ENCODE data around the gene AOC1.

The AOC1 gene

GRCh38 chr7:150835019-150835418, 17.3 kb upstream of the AOC1 start:
- no peak for DNase-seq

GRCh38 chr7:150835702-150836280, 16.5 kb upstream of the AOC1 start:
- no peak for DNase-seq

GRCh38 chr7:150838965-150839650, 13.2 kb upstream of the AOC1 start:
- DNase-seq = no peak

GRCh38 chr7:150842018-150842417, 10.3 kb upstream of the AOC1 start:
- no peak for DNase-seq

DNA sequence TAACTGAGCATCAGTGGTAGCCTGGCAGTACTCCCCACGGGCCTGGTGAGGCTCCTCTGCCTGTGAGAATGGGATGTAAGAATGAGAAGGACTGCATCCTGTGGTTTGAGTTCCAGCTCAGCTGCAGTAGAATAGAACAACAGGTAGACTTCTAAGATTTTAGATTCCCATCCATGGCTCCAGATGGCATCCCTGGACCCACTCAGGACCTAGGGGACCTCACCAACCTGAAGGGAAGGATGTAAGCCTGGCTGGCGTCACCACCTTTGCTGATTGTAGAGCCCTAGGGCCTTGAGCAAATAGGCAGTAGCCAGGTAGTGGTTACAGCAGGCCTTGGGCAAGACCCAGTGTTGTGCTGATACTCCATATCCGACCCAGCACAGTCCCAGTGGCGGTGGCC, 9.6 kb upstream of the AOC1 start:
- DNase-seq = no peak

DNA sequence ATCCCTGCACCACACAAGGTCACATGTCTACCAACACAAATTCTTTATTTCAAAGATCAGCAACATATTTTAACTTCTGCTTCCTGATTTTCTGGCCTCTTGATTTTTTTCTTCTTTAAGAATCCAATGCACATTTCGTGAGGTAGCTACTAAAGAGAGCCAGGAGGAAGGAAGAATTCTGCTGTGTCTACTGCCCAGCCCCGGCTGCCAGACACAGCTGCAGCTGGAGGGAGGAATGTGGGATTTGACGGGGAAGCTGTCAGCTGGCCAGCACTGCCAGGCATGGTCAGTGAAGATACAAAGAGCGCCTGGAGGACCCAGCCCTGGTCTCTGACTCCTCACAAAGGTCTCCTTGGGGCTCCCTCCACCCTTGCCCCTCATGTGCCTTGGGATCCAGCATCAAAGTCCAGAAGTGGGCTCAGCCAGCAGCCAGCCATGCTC, 6.9 kb upstream of the AOC1 start:
- DNase-seq = peak; percentile 21

DNA sequence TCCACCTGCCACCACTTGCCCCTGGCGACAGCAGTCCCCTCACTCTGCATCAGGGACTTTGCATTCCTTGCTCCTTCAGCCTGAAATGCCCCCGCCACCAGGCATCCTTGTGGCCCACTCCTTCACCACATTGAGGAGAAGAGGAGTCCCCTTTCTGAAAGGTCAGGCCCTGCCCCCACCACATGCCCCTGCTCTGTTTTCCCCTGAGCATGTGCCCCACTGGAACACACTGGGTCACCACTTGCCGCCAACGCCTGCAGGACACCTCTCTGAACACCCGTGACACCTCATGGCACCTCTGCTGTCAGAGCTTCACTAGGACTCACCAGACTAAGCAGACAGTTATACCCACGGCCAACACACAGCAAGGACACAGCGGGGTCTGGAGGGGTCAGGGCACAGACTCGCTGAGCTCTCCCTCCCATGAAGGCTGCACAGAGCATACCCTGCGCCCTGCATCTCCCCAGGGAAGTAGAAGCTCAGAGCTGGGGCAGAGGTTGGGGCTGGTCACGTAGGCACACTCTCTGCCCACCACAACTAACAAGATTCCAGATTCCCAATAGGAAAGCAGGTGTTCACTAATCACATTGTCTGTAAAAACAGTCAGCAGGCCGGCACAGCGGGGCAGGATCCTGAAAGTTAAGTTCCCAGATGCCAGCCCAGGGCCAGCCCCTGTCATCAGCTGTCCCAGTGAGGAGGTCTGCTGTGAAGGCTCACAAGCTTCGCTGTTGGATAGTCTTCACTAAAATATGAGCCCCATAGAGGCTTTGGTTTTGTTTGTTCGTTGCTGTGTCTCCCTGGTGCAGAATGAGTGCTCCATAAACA, 5.8 kb upstream of the AOC1 start:
- DNase-seq = no peak

GRCh38 chr7:150847536-150847935, 4.8 kb upstream of the AOC1 start:
- DNase-seq = no peak

DNA sequence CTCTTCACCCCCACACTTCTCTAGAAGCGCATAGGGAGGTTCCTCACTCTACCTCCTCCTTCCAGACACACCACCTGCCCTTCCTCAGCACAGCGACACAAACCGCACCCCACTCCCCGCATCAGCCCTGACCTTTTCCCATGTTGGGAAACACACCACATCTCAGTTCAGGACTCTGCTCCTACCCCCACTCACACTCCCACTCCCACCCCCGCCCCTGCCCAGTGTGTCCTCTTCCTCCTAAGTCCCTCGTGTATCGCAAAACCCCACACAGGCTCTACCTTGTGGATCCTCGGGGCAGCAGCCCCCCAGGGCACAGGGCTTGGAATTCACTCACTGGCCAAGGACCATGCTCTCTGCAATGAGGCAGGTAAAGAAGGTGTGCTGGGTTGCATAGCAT, 4.2 kb upstream of the AOC1 start:
- DNase-seq = no peak

DNA sequence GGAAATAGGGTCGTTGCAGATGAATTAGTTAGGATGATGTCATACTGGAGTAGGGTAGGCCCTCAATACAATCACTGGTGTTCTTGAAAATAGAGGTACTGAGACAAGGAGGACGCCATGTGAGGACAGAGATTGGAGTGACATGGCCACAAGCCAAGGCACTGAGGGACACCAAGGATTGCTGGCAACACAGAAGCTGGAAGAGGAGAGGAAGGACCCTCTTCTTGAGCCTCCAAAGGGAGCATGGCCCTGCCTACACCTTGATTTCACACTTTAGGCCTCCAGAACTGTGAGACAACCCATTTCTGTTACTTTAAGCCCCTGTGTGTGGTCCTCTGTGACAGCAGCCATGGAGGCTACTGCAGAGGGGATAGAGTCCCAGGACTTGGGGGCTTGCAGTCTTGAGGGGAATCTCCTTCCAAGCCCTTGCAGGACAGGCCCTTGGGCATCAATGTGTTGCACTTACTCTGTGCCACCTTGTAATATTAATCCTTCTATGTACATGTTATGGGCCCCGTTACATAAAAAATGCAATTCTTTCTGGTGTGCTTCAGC, 3.7 kb upstream of the AOC1 start:
- DNase-seq = no peak

DNA sequence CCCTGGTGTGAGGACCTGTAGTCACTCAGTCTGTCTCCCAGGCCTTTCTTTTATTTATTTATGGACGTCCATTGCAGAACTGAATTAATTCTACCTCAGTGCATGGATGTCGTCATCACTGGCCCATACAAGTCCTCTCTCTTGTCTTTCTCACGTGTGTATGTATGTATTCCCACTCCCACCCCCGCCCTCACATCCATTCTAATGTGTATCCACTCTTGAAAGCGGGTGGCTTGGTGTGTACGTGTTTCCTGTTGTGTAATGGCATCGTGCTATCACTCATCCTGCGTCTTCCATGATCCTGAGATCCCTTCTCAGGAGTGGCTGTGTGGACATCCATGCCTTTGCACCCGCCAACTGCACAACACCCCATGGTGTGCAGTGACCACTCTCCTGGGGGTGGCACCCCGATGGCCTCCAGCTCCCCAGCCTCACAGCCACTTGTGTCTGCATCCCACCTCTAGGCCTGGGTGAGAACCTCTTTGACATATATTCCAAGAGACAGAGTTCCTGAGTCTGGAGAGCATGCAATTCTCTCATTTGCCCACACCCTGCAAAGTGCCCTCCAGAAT, 3.0 kb upstream of the AOC1 start:
- no peak for DNase-seq

DNA sequence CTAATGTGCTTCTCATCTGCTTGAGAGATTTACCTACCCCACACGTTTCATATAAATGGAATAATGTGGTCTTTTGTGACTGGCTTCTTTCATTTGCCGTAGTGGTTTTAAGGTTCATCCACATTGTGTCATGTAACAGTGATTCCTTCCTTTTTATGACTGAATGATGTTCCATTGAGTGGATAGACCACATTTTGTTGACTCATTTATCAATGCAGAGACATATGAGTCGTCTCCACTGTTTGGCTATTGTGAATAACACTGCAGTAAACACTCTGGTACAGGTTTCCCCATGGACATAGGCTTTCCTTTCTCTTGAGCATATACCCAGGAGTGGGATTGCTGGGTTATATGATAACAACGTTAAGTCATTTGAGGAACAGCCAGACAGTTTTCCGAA, 2.0 kb upstream of the AOC1 start:
- DNase-seq = no peak

DNA sequence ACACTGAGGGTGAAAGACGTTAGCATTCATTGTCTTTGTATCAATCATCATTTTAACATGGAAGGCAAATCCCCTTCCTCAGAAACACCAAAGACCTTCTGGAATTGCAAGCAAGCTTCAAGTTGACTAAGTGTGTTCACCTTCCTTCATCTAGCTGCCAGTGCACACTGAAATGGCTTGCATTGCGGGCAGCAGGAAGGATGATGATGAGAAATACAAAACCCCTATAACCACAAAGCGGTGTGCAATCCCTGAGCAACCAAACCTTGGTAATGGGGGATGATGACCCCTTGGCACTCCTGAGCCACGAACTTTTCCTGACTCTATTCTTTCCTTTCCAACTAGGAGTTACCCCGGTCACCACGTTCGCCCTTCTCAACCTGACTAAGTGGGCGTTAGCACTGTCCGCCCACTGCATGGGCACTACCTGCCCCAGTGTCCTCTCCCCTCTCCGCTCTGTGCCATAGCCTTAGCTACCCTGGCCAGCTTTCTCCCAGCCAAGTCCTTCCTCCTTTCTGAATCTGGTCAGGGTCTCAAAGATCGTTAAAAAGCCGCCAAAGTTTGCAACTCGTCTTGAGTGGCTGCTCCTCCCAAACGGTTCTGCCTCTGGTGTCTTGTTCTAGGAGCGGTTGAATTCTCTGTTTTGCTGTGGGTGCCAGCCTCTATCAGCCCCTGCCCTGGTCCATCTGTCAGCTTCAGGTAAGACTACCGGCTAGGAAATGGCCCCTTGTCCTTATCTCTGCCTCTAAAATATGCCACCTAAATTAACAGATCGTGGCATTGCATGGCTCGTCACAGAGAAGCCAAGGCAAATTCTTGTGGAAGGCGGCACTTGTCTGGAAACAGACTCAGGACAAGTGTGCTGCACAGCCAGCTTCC, 586 bp upstream of the AOC1 start:
- no peak for DNase-seq

- DNase-seq = no peak
These were observed 2.0 kb downstream of the AOC1 start for GRCh38 chr7:150854066-150855000.

DNA sequence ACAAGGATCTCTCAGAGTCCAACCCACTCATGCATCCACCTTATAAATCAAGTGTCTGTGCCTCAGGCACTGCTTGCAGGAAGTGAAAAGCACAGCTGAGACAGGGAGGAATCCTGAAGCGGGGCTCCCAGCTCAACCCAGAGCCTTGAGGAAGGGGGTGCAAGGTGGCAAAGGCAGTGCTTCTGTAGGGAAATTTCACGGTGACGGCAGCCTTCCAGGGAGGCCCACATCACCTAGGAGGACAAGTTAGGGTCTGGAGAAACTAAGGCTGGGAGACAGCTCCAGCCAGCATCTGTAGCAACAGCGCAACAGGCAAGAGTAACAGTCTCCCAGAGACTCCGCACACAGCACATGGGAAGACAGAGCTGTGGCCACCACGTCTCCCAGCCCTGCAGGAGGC, 2.7 kb downstream of the AOC1 start:
- no peak for DNase-seq

DNA sequence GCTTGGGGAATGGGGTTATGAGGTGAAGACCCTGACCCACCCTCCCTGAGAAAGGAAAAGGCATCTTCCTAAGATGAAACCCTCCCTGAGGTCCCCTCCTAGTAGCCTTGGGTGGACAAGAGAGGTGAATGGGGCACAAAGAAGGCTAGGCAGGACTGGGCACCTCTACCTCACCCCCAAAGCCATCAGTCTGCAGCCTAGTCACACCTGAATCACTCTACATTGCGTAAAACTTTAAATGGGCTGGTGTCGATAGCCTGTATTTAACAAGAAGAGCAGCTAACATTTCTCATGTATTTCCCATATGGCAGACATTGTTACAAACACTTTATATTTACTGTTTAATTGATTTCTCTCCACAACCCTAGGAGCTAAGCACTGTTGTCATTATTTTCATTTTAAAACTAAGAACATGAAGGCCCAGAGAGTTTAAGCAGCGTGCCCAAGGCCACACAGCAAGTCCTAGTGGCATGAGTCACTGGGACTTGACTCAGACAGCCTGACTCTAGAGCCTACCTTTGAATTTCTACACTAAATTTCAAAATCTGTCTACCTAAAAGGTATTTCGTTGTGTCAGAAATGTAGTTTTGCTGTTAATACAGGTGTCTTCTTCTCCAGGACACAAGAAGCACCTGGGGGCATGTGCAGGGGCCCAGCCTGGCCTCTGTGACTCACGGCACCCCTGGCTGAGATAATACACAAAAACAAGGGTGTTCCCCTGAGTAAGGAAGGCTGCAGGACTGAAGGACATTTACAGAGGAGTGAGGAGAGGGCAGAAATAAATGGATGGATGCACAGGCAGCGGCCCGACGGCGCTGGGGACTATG, 3.4 kb downstream of the AOC1 start:
- DNase-seq = no peak

DNA sequence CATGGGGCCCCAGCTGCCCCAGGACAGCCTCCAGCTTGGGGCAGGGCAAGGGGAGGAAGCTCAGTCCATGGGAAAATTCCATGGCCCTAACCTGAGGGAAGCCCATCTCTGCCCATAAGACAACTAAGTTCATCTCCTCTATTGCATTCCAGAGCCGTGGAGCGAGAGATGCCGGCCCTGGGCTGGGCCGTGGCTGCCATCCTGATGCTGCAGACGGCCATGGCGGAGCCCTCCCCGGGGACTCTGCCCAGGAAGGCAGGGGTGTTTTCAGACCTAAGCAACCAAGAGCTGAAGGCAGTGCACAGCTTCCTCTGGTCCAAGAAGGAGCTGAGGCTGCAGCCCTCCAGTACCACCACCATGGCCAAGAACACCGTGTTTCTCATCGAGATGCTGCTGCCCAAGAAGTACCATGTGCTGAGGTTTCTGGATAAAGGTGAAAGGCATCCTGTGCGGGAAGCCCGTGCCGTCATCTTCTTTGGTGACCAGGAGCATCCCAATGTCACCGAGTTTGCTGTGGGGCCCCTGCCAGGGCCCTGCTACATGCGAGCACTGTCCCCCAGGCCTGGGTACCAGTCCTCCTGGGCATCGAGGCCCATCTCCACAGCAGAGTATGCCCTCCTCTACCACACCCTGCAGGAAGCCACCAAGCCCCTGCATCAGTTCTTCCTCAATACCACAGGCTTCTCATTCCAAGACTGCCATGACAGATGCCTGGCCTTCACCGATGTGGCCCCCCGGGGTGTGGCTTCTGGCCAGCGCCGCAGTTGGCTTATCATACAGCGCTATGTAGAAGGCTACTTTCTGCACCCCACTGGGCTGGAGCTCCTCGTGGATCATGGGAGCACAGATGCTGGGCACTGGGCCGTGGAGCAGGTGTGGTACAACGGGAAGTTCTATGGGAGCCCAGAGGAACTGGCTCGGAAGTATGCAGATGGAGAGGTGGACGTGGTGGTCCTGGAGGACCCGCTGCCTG, 4.3 kb downstream of the AOC1 start:
- DNase-seq = no peak

GRCh38 chr7:150857276-150858055, 5.1 kb downstream of the AOC1 start:
- no peak for DNase-seq

Measured in inflammatory macrophage treated with lipopolysaccharide for 4 hours (primary cell).